ENCODE measurements around the gene CXXC5. TPM values are rescaled to one million over a fixed set of nuclear protein-coding genes. Genes with fewer than 3 reads are reported as not detected.

CXXC5 gene
- total and polyA plus RNA-seq, 9 of the 15 experiments (the other 6 are each of a cell fraction or from before 2014, with no cell fraction given), result 1.9 to 123 (median 45.8) TPM

DNA sequence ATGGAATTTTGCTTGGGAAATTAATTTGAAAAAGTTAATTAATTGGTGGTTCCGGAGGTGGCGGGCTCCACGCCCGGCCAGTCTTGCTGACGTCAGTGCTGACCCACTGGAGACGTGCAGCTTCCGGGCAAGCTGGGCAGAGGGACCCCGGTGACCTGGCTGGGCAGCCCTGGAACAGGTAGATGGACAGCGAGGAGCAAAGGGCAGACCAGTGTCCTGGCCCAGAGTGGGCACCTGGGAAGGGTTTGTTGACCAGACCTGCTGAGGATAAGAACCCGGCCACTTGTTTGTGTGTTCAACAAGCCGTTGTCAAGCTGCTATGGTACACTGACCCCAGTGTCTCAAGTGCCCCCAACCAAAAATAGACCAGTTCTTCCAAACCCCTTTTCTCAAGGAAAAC lies 17.5 kb downstream of the CXXC5 start:
- H2AFZ ChIP-seq (ENCODE audit: low read depth, low read length), result no peak overlapping the region
- peak overlapping the region; percentile 95; the same call in 1 of the 3 replicates for H3K27ac ChIP-seq (ENCODE audit: extremely low read depth, low read depth, low read length)
- peaks cover 7% of the 10 kb centered on the region for H3K9me1 ChIP-seq (ENCODE audit: control insufficient read depth, insufficient read depth, low read length)
- peaks cover 100% of the 10 kb centered on the region for H3K79me2 ChIP-seq (ENCODE audit: control insufficient read depth, insufficient read depth, low read length)
- no peak overlapping the region; a peak in 2 of 4 replicates for H3K9ac ChIP-seq (ENCODE audit: insufficient read depth in 1 of 2, low read depth in 2 of 2, low read length in 2 of 2)
- in situ Hi-C loops (cut with MboI), result no loop called here
- TF ChIP-seq, protein P1, sequence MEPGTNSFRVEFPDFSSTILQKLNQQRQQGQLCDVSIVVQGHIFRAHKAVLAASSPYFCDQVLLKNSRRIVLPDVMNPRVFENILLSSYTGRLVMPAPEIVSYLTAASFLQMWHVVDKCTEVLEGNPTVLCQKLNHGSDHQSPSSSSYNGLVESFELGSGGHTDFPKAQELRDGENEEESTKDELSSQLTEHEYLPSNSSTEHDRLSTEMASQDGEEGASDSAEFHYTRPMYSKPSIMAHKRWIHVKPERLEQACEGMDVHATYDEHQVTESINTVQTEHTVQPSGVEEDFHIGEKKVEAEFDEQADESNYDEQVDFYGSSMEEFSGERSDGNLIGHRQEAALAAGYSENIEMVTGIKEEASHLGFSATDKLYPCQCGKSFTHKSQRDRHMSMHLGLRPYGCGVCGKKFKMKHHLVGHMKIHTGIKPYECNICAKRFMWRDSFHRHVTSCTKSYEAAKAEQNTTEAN (CRISPR knock-in tag; IDR thresholded peaks at IDR 0.05), result no peak
- POLR2A ChIA-PET, result interaction anchor here (0.5 to 2.8 kb wide), 8 partner anchors 11 to 40 kb away, joined by 3 to 13 read pairs (median 4); no protein-coding TSS in a partner anchor
- peaks cover 79 to 90% of the 10 kb centered on the region in 2 experiments for H3K4me1 ChIP-seq (replicated peaks in 1 of 2; ENCODE audit: control insufficient read depth in 2 of 2, insufficient read depth in 2 of 2, low read length in 2 of 2)
- WGBS (ENCODE audit: insufficient coverage, low coverage, missing lambda C conversion rate), result 86% methylated on average over 8 of the region's 11 CpGs
- intact Hi-C loops (cut with micrococcal nuclease), result no loop called here
- FAIRE-seq (no peak), ATAC-seq (no peak), DNase-seq (ENCODE audit: extremely low read depth in 1 of 4, low spot score in 3 of 4) (no peak)
- H3K27me3 ChIP-seq (ENCODE audit: control insufficient read depth in 2 of 2, insufficient read depth in 2 of 2, low read length in 2 of 2), result no peaks in the 10 kb centered on the region
- H3K9me3 ChIP-seq (replicated peaks; ENCODE audit: control insufficient read depth, insufficient read depth, low read depth, low read length), result no peaks in the 10 kb centered on the region
- peaks cover 70% of the 10 kb centered on the region; the same call in 2 of the 3 replicates for H3K36me3 ChIP-seq (ENCODE audit: control insufficient read depth, insufficient read depth, low read length)
- no peak overlapping the region for H3K4me2 ChIP-seq (ENCODE audit: insufficient read depth, low read length)
- no peak overlapping the region for H3K4me3 ChIP-seq
- peaks cover 46% of the 10 kb centered on the region; the same call in 1 of the 2 replicates for H4K20me1 ChIP-seq (replicated peaks; ENCODE audit: control insufficient read depth, insufficient read depth, low read length)
- no TSS peak for BruUV-seq (replicated peaks)
- CTCF ChIA-PET (ENCODE audit: low intra/inter-chr PET ratio), result no interaction called here

DNA sequence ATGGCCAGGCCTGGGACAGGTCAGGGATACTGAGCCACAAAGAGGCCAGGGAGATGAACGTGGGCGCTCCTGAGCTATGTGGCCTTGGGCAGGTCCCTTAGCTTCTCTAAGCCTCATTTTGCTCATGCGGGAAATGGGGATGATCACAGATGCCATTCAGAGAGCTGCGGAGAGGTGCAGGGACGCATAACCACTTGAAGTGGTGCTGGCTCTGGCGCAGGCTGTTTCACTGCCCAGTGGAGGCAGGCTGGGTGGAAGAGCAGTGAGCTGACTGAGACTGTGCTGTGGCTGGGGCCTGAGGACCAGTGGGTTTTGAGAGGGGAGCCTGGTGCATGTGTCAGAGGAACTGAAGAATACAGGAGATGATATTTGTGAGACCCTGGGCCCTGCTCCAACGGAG lies 18.4 kb downstream of the CXXC5 start:
- peak overlapping the region; percentile 95; the same call in 2 of the 3 replicates for H3K27ac ChIP-seq (ENCODE audit: extremely low read depth, low read depth, low read length)
- no peak for FAIRE-seq
- in situ Hi-C loops (cut with MboI), result no loop called here
- intact Hi-C loops (cut with micrococcal nuclease), result no loop called here
- no peak overlapping the region for H2AFZ ChIP-seq (ENCODE audit: low read depth, low read length)
- H3K4me3 ChIP-seq, result no peak overlapping the region
- DNase-seq (ENCODE audit: extremely low read depth in 1 of 4, low spot score in 3 of 4), result no peak
- peaks cover 100% of the 10 kb centered on the region for H3K79me2 ChIP-seq (ENCODE audit: control insufficient read depth, insufficient read depth, low read length)
- H3K36me3 ChIP-seq (ENCODE audit: control insufficient read depth, insufficient read depth, low read length), result peaks cover 73% of the 10 kb centered on the region; the same call in 2 of the 3 replicates
- H3K4me1 ChIP-seq (replicated peaks in 1 of 2; ENCODE audit: control insufficient read depth in 2 of 2, insufficient read depth in 2 of 2, low read length in 2 of 2), result peaks cover 80 to 90% of the 10 kb centered on the region in 2 experiments
- peaks cover 6% of the 10 kb centered on the region for H3K9me1 ChIP-seq (ENCODE audit: control insufficient read depth, insufficient read depth, low read length)
- CTCF ChIA-PET (ENCODE audit: low intra/inter-chr PET ratio), result no interaction called here
- no TSS peak for BruUV-seq (replicated peaks)
- H4K20me1 ChIP-seq (replicated peaks; ENCODE audit: control insufficient read depth, insufficient read depth, low read length), result peaks cover 42% of the 10 kb centered on the region; the same call in 1 of the 2 replicates
- 80% methylated on average over 5 of the region's 7 CpGs for WGBS (ENCODE audit: insufficient coverage, low coverage, missing lambda C conversion rate)
- H3K4me2 ChIP-seq (ENCODE audit: insufficient read depth, low read length), result no peak overlapping the region
- POLR2A ChIA-PET, result interaction anchor here (0.6 to 5.0 kb wide), 7 partner anchors 8 to 1120 kb away, joined by 3 to 33 read pairs (median 4); no protein-coding TSS in a partner anchor
- H3K27me3 ChIP-seq (ENCODE audit: control insufficient read depth in 2 of 2, insufficient read depth in 2 of 2, low read length in 2 of 2), result no peaks in the 10 kb centered on the region
- H3K9ac ChIP-seq (ENCODE audit: insufficient read depth in 1 of 2, low read depth in 2 of 2, low read length in 2 of 2), result peak overlapping the region in 1 of 2 experiments; percentile 49; a peak in 2 of 4 replicates
- H3K9me3 ChIP-seq (replicated peaks; ENCODE audit: control insufficient read depth, insufficient read depth, low read depth, low read length), result no peaks in the 10 kb centered on the region
- ATAC-seq, result no peak
- TF ChIP-seq MTA1 (IDR thresholded peaks at IDR 0.05; ENCODE audit: borderline replicate concordance) (no peak), ZNF12 (CRISPR knock-in tag; IDR thresholded peaks at IDR 0.05) (no peak), NCOA6 (IDR thresholded peaks at IDR 0.05) (no peak), POLR2G (IDR thresholded peaks at IDR 0.05; ENCODE audit: low read depth, low read length) (0 out of 2 replicates have a peak, but pooled peaks have one; percentile 27), FOXK1 (CRISPR knock-in tag; IDR thresholded peaks at IDR 0.05; ENCODE audit: borderline replicate concordance) (no peak), ZNF316 (IDR thresholded peaks at IDR 0.05) (no peak), KDM1A (IDR thresholded peaks at IDR 0.05) (0 out of 4 replicates have a peak, but pooled peaks of 1 of the 2 experiments have one; percentile 10)
- TF ChIP-seq, protein P2, sequence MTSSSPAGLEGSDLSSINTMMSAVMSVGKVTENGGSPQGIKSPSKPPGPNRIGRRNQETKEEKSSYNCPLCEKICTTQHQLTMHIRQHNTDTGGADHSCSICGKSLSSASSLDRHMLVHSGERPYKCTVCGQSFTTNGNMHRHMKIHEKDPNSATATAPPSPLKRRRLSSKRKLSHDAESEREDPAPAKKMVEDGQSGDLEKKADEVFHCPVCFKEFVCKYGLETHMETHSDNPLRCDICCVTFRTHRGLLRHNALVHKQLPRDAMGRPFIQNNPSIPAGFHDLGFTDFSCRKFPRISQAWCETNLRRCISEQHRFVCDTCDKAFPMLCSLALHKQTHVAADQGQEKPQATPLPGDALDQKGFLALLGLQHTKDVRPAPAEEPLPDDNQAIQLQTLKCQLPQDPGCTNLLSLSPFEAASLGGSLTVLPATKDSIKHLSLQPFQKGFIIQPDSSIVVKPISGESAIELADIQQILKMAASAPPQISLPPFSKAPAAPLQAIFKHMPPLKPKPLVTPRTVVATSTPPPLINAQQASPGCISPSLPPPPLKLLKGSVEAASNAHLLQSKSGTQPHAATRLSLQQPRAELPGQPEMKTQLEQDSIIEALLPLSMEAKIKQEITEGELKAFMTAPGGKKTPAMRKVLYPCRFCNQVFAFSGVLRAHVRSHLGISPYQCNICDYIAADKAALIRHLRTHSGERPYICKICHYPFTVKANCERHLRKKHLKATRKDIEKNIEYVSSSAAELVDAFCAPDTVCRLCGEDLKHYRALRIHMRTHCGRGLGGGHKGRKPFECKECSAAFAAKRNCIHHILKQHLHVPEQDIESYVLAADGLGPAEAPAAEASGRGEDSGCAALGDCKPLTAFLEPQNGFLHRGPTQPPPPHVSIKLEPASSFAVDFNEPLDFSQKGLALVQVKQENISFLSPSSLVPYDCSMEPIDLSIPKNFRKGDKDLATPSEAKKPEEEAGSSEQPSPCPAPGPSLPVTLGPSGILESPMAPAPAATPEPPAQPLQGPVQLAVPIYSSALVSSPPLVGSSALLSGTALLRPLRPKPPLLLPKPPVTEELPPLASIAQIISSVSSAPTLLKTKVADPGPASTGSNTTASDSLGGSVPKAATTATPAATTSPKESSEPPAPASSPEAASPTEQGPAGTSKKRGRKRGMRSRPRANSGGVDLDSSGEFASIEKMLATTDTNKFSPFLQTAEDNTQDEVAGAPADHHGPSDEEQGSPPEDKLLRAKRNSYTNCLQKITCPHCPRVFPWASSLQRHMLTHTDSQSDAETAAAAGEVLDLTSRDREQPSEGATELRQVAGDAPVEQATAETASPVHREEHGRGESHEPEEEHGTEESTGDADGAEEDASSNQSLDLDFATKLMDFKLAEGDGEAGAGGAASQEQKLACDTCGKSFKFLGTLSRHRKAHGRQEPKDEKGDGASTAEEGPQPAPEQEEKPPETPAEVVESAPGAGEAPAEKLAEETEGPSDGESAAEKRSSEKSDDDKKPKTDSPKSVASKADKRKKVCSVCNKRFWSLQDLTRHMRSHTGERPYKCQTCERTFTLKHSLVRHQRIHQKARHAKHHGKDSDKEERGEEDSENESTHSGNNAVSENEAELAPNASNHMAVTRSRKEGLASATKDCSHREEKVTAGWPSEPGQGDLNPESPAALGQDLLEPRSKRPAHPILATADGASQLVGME (CRISPR knock-in tag; IDR thresholded peaks at IDR 0.05), result no peak

All from K562 (cell line).